Esophagus (tissue), 2 donors: ENCODE results near the gene HINT1. TPM values are rescaled to one million over a fixed set of nuclear protein-coding genes. Genes with fewer than 3 reads are reported as not detected.
"Not testable (repeated sequence)": the region's sequence is repeated elsewhere in the genome, so short reads cannot be mapped to it uniquely, and the experiment has no call there.

Experiments
- H3K27ac ChIP-seq, 2 donors: one replicate each; pipeline ENCODE4 v1.5.1; 2013; ENCODE audit warnings: low read depth in 2 of 2, mild to moderate bottlenecking in 2 of 2, inconsistent platforms in 1 of 2, low read length in 1 of 2, moderate library complexity in 1 of 2
- H3K27me3 ChIP-seq, 2 donors: one replicate each; pipeline ENCODE4 v1.6.1; 2013; ENCODE audit warnings: low read length in 2 of 2, control low read depth in 1 of 2, mild to moderate bottlenecking in 1 of 2; ENCODE audit not compliant: insufficient read depth in 2 of 2, control insufficient read depth in 1 of 2
- H3K36me3 ChIP-seq, 2 donors: one replicate each; pipeline ENCODE4 v1.6.1; 2013; ENCODE audit warnings: low read length in 1 of 2; ENCODE audit not compliant: control insufficient read depth in 2 of 2, insufficient read depth in 2 of 2
- H3K4me1 ChIP-seq, 2 donors: one replicate each; pipeline ENCODE4 v1.6.1; 2013; ENCODE audit warnings: low read length in 1 of 2; ENCODE audit not compliant: control insufficient read depth in 2 of 2, insufficient read depth in 2 of 2
- H3K4me3 ChIP-seq, 2 donors: one replicate each; pipeline ENCODE4 v1.5.1; 2013; ENCODE audit warnings: low read length in 2 of 2, mild to moderate bottlenecking in 2 of 2, low read depth in 1 of 2, moderate library complexity in 1 of 2
- H3K9me3 ChIP-seq, 2 donors: one replicate each; pipeline ENCODE4 v1.6.1; 2013; ENCODE audit warnings: mild to moderate bottlenecking in 2 of 2, low read depth in 1 of 2, low read length in 1 of 2, moderate library complexity in 1 of 2; ENCODE audit not compliant: control insufficient read depth in 2 of 2, insufficient read depth in 1 of 2
- whole genome bisulfite sequencing, 2 donors: extraction: QIAGEN DNeasy Blood & Tissue Kit; methylation state at CpG; one replicate each; pipeline ENCODE4 v1.1.7; 2013; 5-methylcytosine and 5-hydroxymethylcytosine counted together
- polyA plus RNA-seq, 2 donors: library from polyadenylated mRNA; stranded (reverse); fragments of 200-250 nt; gene quantifications; one replicate each; pipeline ENCODE4 v1.2.3, GENCODE V29; 2013
- donor health status: healthy with polysubstance abuse.
- donor health status: Bipolar disorder and iron deficiency.

The HINT1 gene
- polyA plus RNA-seq, 2 donors: 130 to 299 TPM

DNA sequence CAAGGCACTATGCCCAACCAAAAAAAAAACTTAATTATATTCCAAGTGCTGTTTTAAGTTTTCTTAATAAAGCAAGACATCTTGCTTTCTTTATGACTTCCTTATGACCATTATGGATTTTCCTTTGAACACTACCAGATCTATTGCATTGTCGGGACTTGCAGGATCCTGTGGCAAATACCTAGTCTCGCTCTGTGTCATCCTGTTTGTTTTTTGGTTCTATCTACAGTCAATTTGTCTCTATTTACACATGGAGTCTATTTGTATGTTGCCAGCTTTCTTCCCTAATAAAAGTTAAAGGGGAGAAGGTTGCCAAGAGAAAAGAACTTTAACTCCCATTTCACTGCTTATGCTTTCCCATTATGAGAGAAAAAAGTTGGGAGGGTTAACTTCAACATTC, 4.9 kb downstream of the HINT1 start:
- H3K4me3 ChIP-seq: no peak overlapping the region
- no peaks in the 10 kb centered on the region for H3K27me3 ChIP-seq
- H3K4me1 ChIP-seq: no peaks in the 10 kb centered on the region
- H3K9me3 ChIP-seq: no peaks in the 10 kb centered on the region
- 49 to 67% methylated on average over 2 of the region's 2 CpGs for WGBS, 2 donors
- H3K27ac ChIP-seq: no peak overlapping the region
- H3K36me3 ChIP-seq: peaks cover 0 to 7% of the 10 kb centered on the region in 2 donors

DNA sequence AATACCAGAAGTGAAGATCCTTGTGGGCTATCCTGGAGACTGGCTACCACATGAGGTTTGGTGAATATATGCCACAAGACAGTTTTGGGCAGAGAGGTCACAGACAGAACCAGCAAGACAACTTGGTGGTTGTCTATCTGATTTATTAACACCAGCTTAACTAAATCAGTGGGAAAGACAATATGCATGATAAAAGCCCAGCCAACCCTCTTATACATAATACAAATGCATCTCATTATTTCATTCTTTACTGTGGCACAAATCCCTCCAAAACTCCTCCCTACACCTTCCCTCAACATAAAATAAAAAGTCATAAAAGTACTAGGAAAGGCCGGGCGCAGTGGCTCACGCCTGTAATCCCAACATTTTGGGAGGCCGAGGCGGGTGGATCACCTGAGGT, 8.1 kb downstream of the HINT1 start:
- no peak overlapping the region for H3K27ac ChIP-seq
- H3K4me1 ChIP-seq: no peaks in the 10 kb centered on the region
- 97 to 99% methylated on average over 5 of the region's 5 CpGs for WGBS, 2 donors
- H3K36me3 ChIP-seq: peaks cover 0 to 5% of the 10 kb centered on the region in 2 donors
- H3K4me3 ChIP-seq: no peak overlapping the region
- no peaks in the 10 kb centered on the region for H3K9me3 ChIP-seq
- H3K27me3 ChIP-seq: no peaks in the 10 kb centered on the region

DNA sequence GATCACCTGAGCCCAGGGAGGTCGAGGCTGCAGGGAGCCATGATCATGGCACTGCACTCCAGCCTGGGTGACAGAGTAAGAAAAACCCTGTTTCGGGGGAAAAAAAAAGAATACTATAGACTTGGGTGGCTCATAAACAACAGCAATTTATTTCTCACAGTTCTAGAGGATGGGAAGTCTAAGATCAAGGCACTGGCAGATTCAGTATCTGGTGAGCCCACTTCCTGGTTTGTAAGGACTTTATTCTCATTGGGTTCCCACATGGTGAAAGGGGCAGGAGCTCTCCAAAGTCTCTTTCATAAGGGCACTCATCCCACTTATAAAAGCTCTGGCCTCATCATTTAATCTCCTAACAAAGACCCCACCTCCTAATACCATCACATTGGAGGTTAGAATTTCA, 8.7 kb downstream of the HINT1 start:
- Histone ChIP-seq H3K9me3 (no peaks in the 10 kb centered on the region), H3K27ac (no peak overlapping the region), H3K4me3 (no peak overlapping the region), H3K4me1 (no peaks in the 10 kb centered on the region), H3K36me3 (peaks cover 0 to 4% of the 10 kb centered on the region in 2 donors), H3K27me3 (no peaks in the 10 kb centered on the region)
- WGBS, 2 donors: 95% methylated on average over 2 of the region's 2 CpGs

DNA sequence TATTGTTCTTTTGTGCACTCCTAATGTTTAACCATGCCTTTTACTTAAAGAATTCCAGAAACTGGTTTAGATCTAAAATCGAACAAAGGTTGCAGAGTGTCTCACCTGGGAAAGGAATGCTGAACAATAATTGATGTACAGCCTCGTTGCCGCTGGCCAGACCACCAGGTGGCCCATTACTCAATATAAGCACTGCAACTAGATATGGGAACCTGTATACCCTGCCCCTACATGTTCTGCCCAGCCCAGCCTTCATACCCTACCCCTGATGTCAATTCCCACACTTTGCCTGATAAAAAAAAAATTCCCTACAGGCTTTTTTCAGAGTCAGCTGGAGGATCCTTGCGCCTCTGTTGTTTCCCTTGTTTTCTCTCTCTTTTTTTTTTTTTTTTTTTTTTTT, 13.8 kb downstream of the HINT1 start:
- no peaks in the 10 kb centered on the region for H3K36me3 ChIP-seq
- WGBS, 2 donors: 74 to 82% methylated on average over 4 of the region's 4 CpGs
- H3K27ac ChIP-seq: no peak overlapping the region
- H3K27me3 ChIP-seq: no peaks in the 10 kb centered on the region
- H3K4me1 ChIP-seq: no peaks in the 10 kb centered on the region
- H3K4me3 ChIP-seq: no peak overlapping the region
- H3K9me3 ChIP-seq: no peaks in the 10 kb centered on the region

DNA sequence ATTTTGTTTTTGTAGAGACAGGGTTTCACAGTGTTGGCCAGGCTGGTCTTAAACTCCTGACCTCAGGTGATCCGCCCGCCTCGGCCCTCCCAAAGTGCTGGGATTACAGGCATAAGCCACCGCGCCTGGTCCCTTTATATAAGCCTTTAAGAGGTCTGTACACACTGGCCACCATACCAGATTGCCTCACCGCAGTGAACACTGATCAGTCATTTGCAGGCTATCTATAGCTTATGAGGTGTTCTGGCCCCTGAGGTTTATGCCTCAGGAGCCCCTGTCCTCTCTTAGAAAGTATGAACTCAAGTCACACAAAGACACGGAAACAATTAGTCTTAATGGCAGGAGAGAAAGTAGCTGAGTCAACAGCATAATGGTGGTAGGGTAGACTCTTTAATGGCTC, 14.6 kb downstream of the HINT1 start:
- H3K36me3 ChIP-seq: no peaks in the 10 kb centered on the region
- no peak overlapping the region for H3K4me3 ChIP-seq
- H3K27me3 ChIP-seq: no peaks in the 10 kb centered on the region
- H3K9me3 ChIP-seq: no peaks in the 10 kb centered on the region
- 93 to 94% methylated on average over 7 of the region's 7 CpGs for WGBS, 2 donors
- H3K27ac ChIP-seq: no peak overlapping the region
- H3K4me1 ChIP-seq: no peaks in the 10 kb centered on the region

DNA sequence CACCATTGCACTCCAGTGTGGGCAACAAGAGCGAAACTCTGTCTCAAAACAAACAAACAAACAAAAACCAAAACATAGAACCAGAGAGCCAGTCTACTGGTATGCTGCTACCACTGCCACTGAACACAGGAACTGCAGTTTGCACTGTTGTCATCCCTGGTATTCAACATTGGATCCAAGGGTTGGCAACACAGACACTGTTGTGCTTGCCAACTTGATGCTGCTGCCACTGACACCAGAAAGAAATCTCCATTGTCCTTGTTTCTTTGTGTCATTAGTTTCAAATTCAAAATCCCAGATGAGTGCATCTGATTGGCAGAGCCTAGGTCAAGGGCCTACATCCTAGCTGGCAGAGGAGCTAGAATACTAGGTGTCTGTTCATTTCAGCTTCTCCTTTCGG, 16.2 kb downstream of the HINT1 start:
- WGBS, 2 donors: 91 to 96% methylated on average over 2 of the region's 2 CpGs
- H3K9me3 ChIP-seq: no peaks in the 10 kb centered on the region

DNA sequence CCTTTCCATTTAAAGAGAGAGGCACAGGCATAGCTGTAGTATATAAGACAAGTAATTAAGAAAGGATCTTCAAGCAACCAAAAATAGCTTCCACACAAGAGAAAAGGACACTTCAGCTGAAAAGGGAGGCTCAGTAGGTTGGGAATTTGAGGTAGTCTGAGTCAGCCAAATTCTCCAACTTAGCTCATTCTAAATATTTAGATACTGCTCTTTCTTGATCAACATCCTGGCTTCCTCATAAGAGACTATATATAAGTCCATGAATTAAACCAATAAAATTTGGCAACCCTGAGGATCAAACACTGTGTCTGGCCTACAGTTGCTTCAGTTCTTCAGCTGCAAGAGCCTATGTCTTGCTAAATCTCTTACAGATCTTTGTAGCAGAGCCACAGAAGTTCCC, 17.8 kb downstream of the HINT1 start:
- no peaks in the 10 kb centered on the region for H3K4me1 ChIP-seq
- H3K27ac ChIP-seq: no peak overlapping the region
- no peaks in the 10 kb centered on the region for H3K9me3 ChIP-seq
- no peak overlapping the region for H3K4me3 ChIP-seq
- H3K27me3 ChIP-seq: no peaks in the 10 kb centered on the region
- H3K36me3 ChIP-seq: no peaks in the 10 kb centered on the region

More for the DNA sequence above, 16.2 kb downstream of the HINT1 start:
- H3K4me1 ChIP-seq: no peaks in the 10 kb centered on the region
- H3K36me3 ChIP-seq: no peaks in the 10 kb centered on the region
- no peak overlapping the region for H3K27ac ChIP-seq
- no peak overlapping the region for H3K4me3 ChIP-seq
- H3K27me3 ChIP-seq: no peaks in the 10 kb centered on the region

DNA sequence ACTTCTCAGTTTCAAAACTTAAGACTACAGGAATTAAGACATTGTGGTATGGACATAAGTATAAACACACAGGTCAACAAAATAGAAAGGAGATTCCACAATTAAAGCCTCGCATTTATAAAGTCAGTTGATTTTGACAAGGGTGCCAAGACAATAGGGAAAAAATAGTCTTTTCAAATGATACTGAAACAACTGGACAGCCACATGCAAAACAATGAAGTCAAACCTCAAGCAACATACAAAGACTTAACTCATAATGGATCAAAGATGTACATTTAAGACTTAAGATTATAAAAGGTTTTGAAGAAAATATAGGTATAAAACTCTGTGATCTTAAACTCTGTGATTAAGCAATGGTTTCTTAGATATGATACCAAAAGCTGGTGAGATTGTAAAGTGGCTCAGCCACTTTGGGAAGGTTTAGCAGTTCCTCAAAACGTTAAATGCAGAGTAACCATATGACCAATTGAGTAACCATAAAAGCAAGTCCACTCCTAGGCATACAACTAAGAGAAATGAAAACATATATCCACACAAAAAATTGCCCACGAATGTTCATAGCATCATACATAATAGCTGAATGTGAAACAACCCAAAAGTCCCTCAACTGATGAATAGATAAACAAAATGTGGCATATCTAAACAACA, 22.0 kb downstream of the HINT1 start:
- H3K36me3 ChIP-seq: no peaks in the 10 kb centered on the region
- no peaks in the 10 kb centered on the region for H3K9me3 ChIP-seq
- H3K4me1 ChIP-seq: no peaks in the 10 kb centered on the region
- H3K27me3 ChIP-seq: no peaks in the 10 kb centered on the region
- H3K27ac ChIP-seq: no peak overlapping the region
- no peak overlapping the region for H3K4me3 ChIP-seq
- WGBS, 2 donors: 54 to 55% methylated on average over 3 of the region's 3 CpGs

DNA sequence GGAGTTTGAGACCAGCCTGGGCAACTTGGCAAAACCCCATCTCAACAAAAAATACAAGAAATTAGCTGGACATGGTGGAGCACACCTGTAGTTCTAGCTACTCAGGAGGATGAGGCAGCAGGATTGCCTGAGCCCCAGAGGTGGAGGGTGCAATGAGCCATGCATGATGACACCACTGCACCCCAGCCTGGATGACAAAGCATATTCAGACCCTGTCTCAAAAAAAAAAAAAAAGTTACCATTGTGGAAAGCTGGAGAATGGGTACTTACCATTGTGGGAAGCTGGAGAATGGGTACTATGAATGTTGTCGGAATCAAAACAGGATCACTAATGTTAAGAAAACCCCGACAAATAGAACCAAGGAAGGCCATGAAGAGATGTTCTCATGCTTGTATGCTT, 25.7 kb downstream of the HINT1 start:
- H3K4me1 ChIP-seq: no peaks in the 10 kb centered on the region
- H3K9me3 ChIP-seq: no peaks in the 10 kb centered on the region
- 93% methylated on average over 2 of the region's 2 CpGs for WGBS, 2 donors
- no peaks in the 10 kb centered on the region for H3K36me3 ChIP-seq
- no peak overlapping the region for H3K4me3 ChIP-seq
- H3K27ac ChIP-seq: no peak overlapping the region
- H3K27me3 ChIP-seq: no peaks in the 10 kb centered on the region

DNA sequence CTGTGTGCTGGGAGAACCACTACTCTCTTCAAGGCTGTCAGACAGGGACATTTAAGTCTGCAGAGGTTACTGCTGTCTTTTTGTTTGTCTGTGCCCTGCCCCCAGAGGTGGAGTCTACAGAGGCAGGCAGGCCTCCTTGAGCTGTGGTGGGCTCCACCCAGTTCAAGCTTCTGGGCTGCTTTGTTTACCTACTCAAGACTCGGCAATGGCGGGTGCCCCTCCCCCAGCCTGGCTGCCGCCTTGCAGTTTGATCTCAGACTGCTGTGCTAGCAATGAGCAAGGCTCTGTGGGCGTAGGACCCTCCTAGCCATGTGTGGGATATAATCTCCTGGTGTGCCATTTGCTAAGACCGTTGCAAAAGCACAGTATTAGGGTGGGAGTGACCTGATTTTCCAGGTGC, 26.6 kb downstream of the HINT1 start:
- H3K36me3 ChIP-seq, H3K9me3 ChIP-seq, H3K4me3 ChIP-seq, H3K27me3 ChIP-seq, H3K27ac ChIP-seq, H3K4me1 ChIP-seq: not testable (repeated sequence)
- 66 to 76% methylated on average over 5 of the region's 5 CpGs for WGBS, 2 donors
